H1 (cell line): ENCODE measurements around the gene RUVBL2. TPM values are rescaled to one million over a fixed set of nuclear protein-coding genes. Genes with fewer than 3 reads are reported as not detected.

Source experiments
- CTCF ChIA-PET: fragments of 300-600 bp; sonication (Branson Sonifier 250); formaldehyde crosslinking; loops from one replicate; lab custom pipeline; 2021; ENCODE audit not compliant: partially characterized antibody; lab: Charles Lee
- POLR2A ChIA-PET: fragments of 300-600 bp; sonication (Branson Sonifier 250); formaldehyde crosslinking; loops from one replicate; lab custom pipeline; 2021; ENCODE audit warnings: inconsistent platforms; ENCODE audit not compliant: partially characterized antibody; lab: Charles Lee
- DNase-seq, 2 experiments: peaks; one replicate each; pipeline versions ENCODE4 v3.0.0 to v3.0.0-alpha.2; 2010 to 2022; ENCODE audit warnings: low spot score in 2 of 2, low read depth in 1 of 2, mixed read lengths in 1 of 2
- FAIRE-seq: peaks from 2 replicates; lab custom pipeline; 2011; peaks lifted over from hg19 to GRCh38; lab: Jason Lieb, UNC
- H2AFZ ChIP-seq: 2 replicates; pipeline ENCODE4 v1.8.1; 2012; ENCODE audit warnings: low read length, inconsistent platforms
- H2AK5ac ChIP-seq: 2 replicates; pipeline ENCODE4 v1.6.1; 2013; ENCODE audit warnings: low read depth, low read length
- H2BK120ac ChIP-seq: replicated peaks from 2 replicates; pipeline ENCODE3; 2013; ENCODE audit warnings: low read depth, low read length, inconsistent platforms
- H2BK12ac ChIP-seq: 2 replicates; pipeline ENCODE4 v1.6.1; 2013; ENCODE audit warnings: low read depth, low read length
- H2BK15ac ChIP-seq: 2 replicates; pipeline ENCODE4 v1.6.1; 2013; ENCODE audit warnings: low read length
- H2BK20ac ChIP-seq: 2 replicates; pipeline ENCODE4 v1.6.1; 2013; ENCODE audit warnings: low read length
- H2BK5ac ChIP-seq: 2 replicates; pipeline ENCODE4 v1.6.1; 2013; ENCODE audit warnings: low read depth, low read length
- H3K14ac ChIP-seq: 2 replicates; pipeline ENCODE4 v1.6.1; 2013; ENCODE audit warnings: inconsistent platforms; ENCODE audit not compliant: insufficient read length
- H3K18ac ChIP-seq: 2 replicates; pipeline ENCODE4 v1.6.1; 2013; ENCODE audit warnings: low read length; ENCODE audit errors: extremely low read depth
- H3K23ac ChIP-seq: 2 replicates; pipeline ENCODE4 v1.6.1; 2013; ENCODE audit warnings: inconsistent platforms; ENCODE audit not compliant: insufficient read length
- H3K23me2 ChIP-seq: 2 replicates; pipeline ENCODE4 v1.6.1; 2013; ENCODE audit warnings: low read depth, low read length
- H3K27ac ChIP-seq: 2 replicates; pipeline ENCODE4 v1.6.1; 2011; ENCODE audit warnings: low read depth, low read length, inconsistent platforms
- H3K27me3 ChIP-seq, 4 experiments: replicated peaks in 1 of 4; 1 replicate in 1 of 4; 2 replicates in 3 of 4; pipeline versions ENCODE4 v1.6.1 to v1.8.1; 2011 to 2013; ENCODE audit warnings: low read length in 3 of 4, mild to moderate bottlenecking in 3 of 4, inconsistent platforms in 2 of 4, mixed read lengths in 2 of 4, moderate library complexity in 1 of 4; ENCODE audit not compliant: control insufficient read depth in 3 of 4, insufficient read depth in 3 of 4; ENCODE audit errors: extremely low read depth in 1 of 4
- H3K36me3 ChIP-seq, 4 experiments: 2 replicates each; pipeline versions ENCODE4 v1.6.1 to v1.8.1; 2011 to 2013; ENCODE audit warnings: mild to moderate bottlenecking in 4 of 4, low read length in 3 of 4, moderate library complexity in 2 of 4, control low read depth in 1 of 4, inconsistent platforms in 1 of 4; ENCODE audit not compliant: insufficient read depth in 4 of 4, control insufficient read depth in 2 of 4
- H3K4ac ChIP-seq: replicated peaks from 2 replicates; pipeline ENCODE3; 2013; ENCODE audit warnings: low read length, low read depth, mixed read lengths, inconsistent platforms; ENCODE audit not compliant: insufficient read length
- H3K4me1 ChIP-seq, 4 experiments: replicated peaks in 1 of 4; 1 replicate in 1 of 4; 2 replicates in 3 of 4; pipeline versions ENCODE4 v1.6.1 to v1.8.1; 2011 to 2013; ENCODE audit warnings: low read length in 3 of 4, inconsistent platforms in 2 of 4, mixed read lengths in 1 of 4; ENCODE audit not compliant: insufficient read depth in 4 of 4, control insufficient read depth in 3 of 4
- H3K4me2 ChIP-seq, 2 experiments: 2 replicates each; pipeline versions ENCODE4 v1.6.1 to v1.8.1; 2011 to 2013; ENCODE audit warnings: low read depth in 2 of 2, low read length in 2 of 2, control low read depth in 1 of 2, inconsistent platforms in 1 of 2, mild to moderate bottlenecking in 1 of 2; ENCODE audit not compliant: insufficient read depth in 1 of 2
- H3K4me3 ChIP-seq, 4 experiments: fragments of 200-600, 300-600 bp in 1 of 4; sonication (generic), shearing (Covaris generic), sonication (Bioruptor Twin) in 1 of 4; 2 replicates each; pipeline versions ENCODE4 v1.5.1 to v1.8.1; 2011 to 2016; ENCODE audit warnings: low read length in 4 of 4, low read depth in 3 of 4, control low read depth in 2 of 4, inconsistent platforms in 2 of 4, mild to moderate bottlenecking in 2 of 4, mixed read lengths in 1 of 4, moderate library complexity in 1 of 4; ENCODE audit not compliant: insufficient read depth in 2 of 4; ENCODE audit errors: extremely low read depth in 1 of 4
- H3K56ac ChIP-seq: replicated peaks from 2 replicates; pipeline ENCODE3; 2013; ENCODE audit warnings: low read depth, mild to moderate bottlenecking, mixed read lengths, low read length, inconsistent platforms; ENCODE audit not compliant: insufficient read length
- H3K79me1 ChIP-seq: 2 replicates; pipeline ENCODE4 v1.6.1; 2013; ENCODE audit warnings: low read depth, low read length, control low read depth
- H3K79me2 ChIP-seq, 2 experiments: 2 replicates each; pipeline versions ENCODE4 v1.6.1 to v1.8.1; 2012 to 2013; ENCODE audit warnings: low read length in 2 of 2, mild to moderate bottlenecking in 2 of 2, inconsistent platforms in 1 of 2; ENCODE audit not compliant: insufficient read depth in 2 of 2, control insufficient read depth in 1 of 2
- H3K9ac ChIP-seq, 4 experiments: replicated peaks in 1 of 4; 1 replicate in 1 of 4; 2 replicates in 3 of 4; pipeline versions ENCODE4 v1.6.1 to v1.8.1; 2011 to 2013; ENCODE audit warnings: low read depth in 3 of 4, low read length in 3 of 4, control low read depth in 2 of 4, mild to moderate bottlenecking in 2 of 4, moderate library complexity in 2 of 4, inconsistent platforms in 1 of 4; ENCODE audit errors: extremely low read depth in 1 of 4
- H3K9me3 ChIP-seq, 2 experiments: 2 replicates each; pipeline versions ENCODE4 v1.6.1 to v1.8.1; 2012 to 2013; ENCODE audit warnings: mild to moderate bottlenecking in 2 of 2, moderate library complexity in 2 of 2, control low read depth in 1 of 2, inconsistent platforms in 1 of 2, low read depth in 1 of 2, low read length in 1 of 2, mixed read lengths in 1 of 2; ENCODE audit not compliant: insufficient read depth in 2 of 2
- H4K20me1 ChIP-seq, 2 experiments: replicated peaks in 1 of 2; 2 replicates each; pipeline versions ENCODE3 to v1.8.1; 2011 to 2013; ENCODE audit warnings: inconsistent platforms in 2 of 2, low read length in 2 of 2, mild to moderate bottlenecking in 1 of 2; ENCODE audit not compliant: insufficient read depth in 2 of 2, control insufficient read depth in 1 of 2
- H4K5ac ChIP-seq: 2 replicates; pipeline ENCODE4 v1.6.1; 2013; ENCODE audit warnings: low read length, low read depth, mixed read lengths, inconsistent platforms; ENCODE audit not compliant: insufficient read length
- H4K8ac ChIP-seq: 2 replicates; pipeline ENCODE4 v1.8.0; 2013; ENCODE audit warnings: mild to moderate bottlenecking, moderate library complexity, low read length, inconsistent platforms; ENCODE audit not compliant: insufficient read depth; ENCODE audit errors: extremely low read depth
- H4K91ac ChIP-seq: replicated peaks from 2 replicates; pipeline ENCODE3; 2013; ENCODE audit warnings: low read length, mixed read lengths, inconsistent platforms; ENCODE audit not compliant: insufficient read length
- CREB1 ChIP-seq: IDR thresholded peaks from 2 replicates; pipeline ENCODE4 v1.6.1; 2012; ENCODE audit warnings: inconsistent platforms
- CTBP2 ChIP-seq: IDR thresholded peaks from 2 replicates; pipeline ENCODE4 v1.7.0; 2011; ENCODE audit warnings: borderline replicate concordance, mild to moderate bottlenecking, moderate library complexity, mixed read lengths, low read length; ENCODE audit not compliant: insufficient read depth, insufficient read length
- E2F6 ChIP-seq: IDR thresholded peaks from 2 replicates; pipeline ENCODE4 v1.6.1; 2012; ENCODE audit warnings: inconsistent platforms
- EZH2 ChIP-seq: fragments of 200-600 bp; sonication (generic); IDR thresholded peaks from 2 replicates; pipeline ENCODE4 v1.7.1; 2012; ENCODE audit warnings: low read depth, mild to moderate bottlenecking, moderate library complexity, low read length, inconsistent platforms; ENCODE audit not compliant: severe bottlenecking
- HDAC6 ChIP-seq: IDR thresholded peaks from one replicate; pipeline ENCODE4 v1.7.1; 2012; ENCODE audit warnings: low read depth, mild to moderate bottlenecking, inconsistent platforms, low read length, moderate library complexity
- MAX ChIP-seq: IDR thresholded peaks from 2 replicates; pipeline ENCODE4 v1.6.1; 2012; ENCODE audit warnings: inconsistent platforms
- POLR2AphosphoS5 ChIP-seq: IDR thresholded peaks from 2 replicates; pipeline ENCODE4 v1.6.1; 2011; ENCODE audit warnings: low read depth, low read length
- SIRT6 ChIP-seq: IDR thresholded peaks from one replicate; pipeline ENCODE4 v1.7.1; 2012; ENCODE audit warnings: low read length, inconsistent platforms
- SP4 ChIP-seq: IDR thresholded peaks from 2 replicates; pipeline ENCODE4 v1.6.1; 2012; ENCODE audit warnings: low read length, inconsistent platforms
- WGBS, 2 experiments: shearing (Covaris generic) in 1 of 2; methylation state at CpG; one replicate each; pipeline versions ENCODE4 v1.1.6 to v1.1.7; 2013 to 2015; ENCODE audit warnings: low lambda C conversion rate in 2 of 2, mixed read lengths in 2 of 2, inconsistent platforms in 1 of 2, low coverage in 1 of 2, missing lambda C conversion rate in 1 of 2; ENCODE audit not compliant: insufficient replicate concordance in 2 of 2, insufficient coverage in 1 of 2, insufficient read length in 1 of 2; ENCODE audit errors: extremely low coverage in 1 of 2, missing lambda C conversion rate in 1 of 2; 5-methylcytosine and 5-hydroxymethylcytosine counted together
- polyA plus RNA-seq, 7 experiments: library from polyadenylated mRNA; depleted of rRNA in 3 of 7; stranded (reverse) in 5 of 7; unstranded in 2 of 7; fragments of >200 nt in 5 of 7; fragments of 200-250 nt in 2 of 7; gene quantifications; 1 replicate in 5 of 7; 2 replicates in 1 of 7; 4 replicates in 1 of 7; pipeline versions ENCODE4 v1.2.1 to v1.2.3, GENCODE V29; 2011 to 2013; ENCODE audit warnings: missing spikeins in 2 of 7, mixed read lengths in 2 of 7
- total RNA-seq: library from RNA; stranded (reverse); fragmentation: NEBNext Ultra II Directional; extraction: Animal tissue kit (Norgen Biotek cat#: 25700); gene quantifications from 2 replicates; pipeline ENCODE4 v1.2.1, GENCODE V29; 2021

The RUVBL2 gene
- total and polyA plus RNA-seq, 2 of the 8 experiments (the other 6 are each of a cell fraction or from before 2014, with no cell fraction given), result 152 to 247 TPM

GRCh38 chr19:49011194-49011593, 17.5 kb downstream of the RUVBL2 start:
- H3K4me2 ChIP-seq, result no peak overlapping the region
- H3K79me1 ChIP-seq, result peaks cover 1% of the 10 kb centered on the region; the same call in 1 of the 2 replicates
- H3K18ac ChIP-seq, result no peak overlapping the region
- peaks cover 15 to 42% (median 31%) of the 10 kb centered on the region in 4 experiments; a peak in 7 of 8 replicates for H3K36me3 ChIP-seq
- no peak overlapping the region for H2BK15ac ChIP-seq
- no peak overlapping the region for H3K23ac ChIP-seq
- H2BK12ac ChIP-seq, result no peak overlapping the region
- no peak overlapping the region for H3K14ac ChIP-seq
- peaks cover 3 to 9% of the 10 kb centered on the region in 2 experiments for H4K20me1 ChIP-seq
- no peak overlapping the region for H3K9ac ChIP-seq
- no peak overlapping the region for H4K5ac ChIP-seq
- no peaks in the 10 kb centered on the region for H3K27me3 ChIP-seq
- no peak overlapping the region for H4K8ac ChIP-seq
- H2BK120ac ChIP-seq, result no peak overlapping the region
- no peak overlapping the region for H3K56ac ChIP-seq
- no peaks in the 10 kb centered on the region for H3K9me3 ChIP-seq
- no peak overlapping the region for H2BK5ac ChIP-seq
- H2AFZ ChIP-seq, result no peak overlapping the region
- H3K4me1 ChIP-seq, result no peaks in the 10 kb centered on the region
- no peaks in the 10 kb centered on the region for H3K23me2 ChIP-seq
- H3K4ac ChIP-seq, result no peak overlapping the region
- no peak overlapping the region for H2AK5ac ChIP-seq
- H4K91ac ChIP-seq, result no peak overlapping the region
- H3K79me2 ChIP-seq, result no peaks in the 10 kb centered on the region
- no peak overlapping the region for H3K4me3 ChIP-seq
- no peak for FAIRE-seq
- no peak for DNase-seq
- no peak overlapping the region for H3K27ac ChIP-seq
- CTCF ChIA-PET, result interaction anchor here (1.1 to 6.2 kb wide), 2 partner anchors 13 to 48 kb away, joined by 3 to 66 read pairs; no protein-coding TSS in a partner anchor
- 89% methylated on average over 17 of the region's 17 CpGs; no CpG with 5 or more reads in 1 of the 2 experiments for WGBS, 2 experiments
- no peak overlapping the region for H2BK20ac ChIP-seq
- POLR2A ChIA-PET, result interaction anchor here (2.9 kb wide), 1 partner anchor 11 kb away, joined by 11 read pairs; no protein-coding TSS in a partner anchor
- TF ChIP-seq POLR2AphosphoS5 (no peak), E2F6 (no peak), MAX (no peak), SP4 (no peak), SIRT6 (no peak), CREB1 (no peak), HDAC6 (no peak), CTBP2 (no peak), EZH2 (no peak)
